Activated naive CD4-positive, alpha-beta T cell treated with Interleukin-2 at 50 U/mL for 16 hours (primary cell): ENCODE data around the gene STMND1.

ENCODE experiments used
- DNase-seq: peaks from one replicate; pipeline ENCODE4 v3.0.0-alpha.2; 2020

Gene STMND1

DNA sequence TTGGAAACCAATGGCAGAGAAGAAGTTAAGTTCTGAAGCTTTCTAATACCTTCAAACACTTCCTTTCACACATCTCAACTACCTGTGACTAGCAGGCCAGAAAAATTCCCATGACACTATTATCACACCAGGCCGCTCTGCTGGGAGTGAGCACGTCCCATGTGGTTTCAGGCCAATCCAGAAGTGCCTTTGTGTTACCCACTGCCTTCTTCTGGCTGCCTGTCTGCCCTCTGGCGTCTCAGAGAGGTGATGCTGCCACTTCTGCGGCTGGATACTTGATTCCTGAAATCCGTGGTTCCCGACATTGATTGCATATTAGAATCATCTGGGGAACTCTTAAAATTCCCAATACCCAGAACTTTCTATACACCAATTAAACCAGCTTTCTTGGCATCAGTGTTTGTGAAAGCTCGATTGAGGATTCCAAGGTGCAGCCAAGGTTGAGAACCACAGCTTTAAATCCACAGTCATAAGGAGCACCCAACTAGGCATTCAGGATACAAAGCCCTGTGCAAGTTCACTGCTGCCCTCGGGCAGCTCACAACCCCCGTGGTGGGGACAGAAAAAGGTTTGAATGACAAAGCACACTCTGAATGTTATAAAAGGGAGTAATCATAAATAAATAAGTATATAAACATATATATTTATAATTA, 65.6 kb downstream of the STMND1 start:
- no peak for DNase-seq

GRCh38 chr6:17169291-17169690, 67.4 kb downstream of the STMND1 start:
- DNase-seq = no peak

GRCh38 chr6:17169711-17170110, 67.9 kb downstream of the STMND1 start:
- no peak for DNase-seq

GRCh38 chr6:17172836-17173470, 71.1 kb downstream of the STMND1 start:
- no peak for DNase-seq

- no peak for DNase-seq
These were observed 76.5 kb downstream of the STMND1 start for GRCh38 chr6:17178326-17178725.

GRCh38 chr6:17178754-17179529, 77.1 kb downstream of the STMND1 start:
- DNase-seq = no peak

- DNase-seq = no peak
These were observed 77.8 kb downstream of the STMND1 start for GRCh38 chr6:17179530-17180073.
